GM23338 (cell line): Measurements from ENCODE around the gene MAD1L1. TPM values are rescaled to one million over a fixed set of nuclear protein-coding genes. Genes with fewer than 3 reads are reported as not detected.
A peak's percentile ranks its signal among the peaks of the same experiment; 100 is the strongest.

Experiments used
- ATAC-seq: fragments of 200-7000 bp; cut with Tn5 transposase; 3 replicates; pipeline ENCODE4 v1.9.1; 2020
- DNase-seq: peaks from one replicate; pipeline ENCODE4 v3.0.0-alpha.2; 2015; ENCODE audit warnings: low spot score
- H2AFZ ChIP-seq: fragments of 200-600 bp; sonication (generic); 2 replicates; pipeline ENCODE4 v1.8.0; 2016; ENCODE audit warnings: antibody characterized with exemption, mild to moderate bottlenecking, moderate library complexity
- H3F3A ChIP-seq: fragments of 200-600 bp; sonication (generic); replicated peaks from 2 replicates; pipeline ENCODE4 v1.8.0; 2017; ENCODE audit warnings: antibody characterized with exemption, mixed run types, low read depth
- H3K27ac ChIP-seq: fragments of 200-600 bp; sonication (generic); 2 replicates; pipeline ENCODE4 v1.6.1; 2016; ENCODE audit warnings: low read depth
- H3K27me3 ChIP-seq: fragments of 200-600 bp; sonication (generic); 2 replicates; pipeline ENCODE4 v1.8.0; 2016; ENCODE audit warnings: mild to moderate bottlenecking, mixed run types, moderate library complexity; ENCODE audit not compliant: insufficient read depth
- H3K36me3 ChIP-seq: fragments of 200-600 bp; sonication (generic); 2 replicates; pipeline ENCODE4 v1.8.0; 2016; ENCODE audit warnings: mild to moderate bottlenecking; ENCODE audit not compliant: insufficient read depth
- H3K4me1 ChIP-seq: fragments of 200-600 bp; sonication (generic); 2 replicates; pipeline ENCODE4 v1.8.0; 2016; ENCODE audit warnings: mild to moderate bottlenecking, moderate library complexity; ENCODE audit not compliant: insufficient read depth
- H3K4me2 ChIP-seq: fragments of 200-600 bp; sonication (generic); 2 replicates; pipeline ENCODE4 v1.7.1; 2017; ENCODE audit warnings: mixed run types
- H3K4me3 ChIP-seq: fragments of 200-600 bp; sonication (generic); 2 replicates; pipeline ENCODE4 v1.6.1; 2016; ENCODE audit warnings: mixed run types
- H3K79me2 ChIP-seq: fragments of 200-600 bp; sonication (generic); replicated peaks from 2 replicates; pipeline ENCODE4 v1.8.0; 2017; ENCODE audit warnings: mild to moderate bottlenecking; ENCODE audit not compliant: insufficient read depth
- H3K9me2 ChIP-seq: fragments of 200-600 bp; sonication (generic); 2 replicates; pipeline ENCODE4 v1.8.0; 2017; ENCODE audit not compliant: insufficient read depth
- H4K20me1 ChIP-seq: fragments of 200-600 bp; sonication (generic); replicated peaks from 2 replicates; pipeline ENCODE4 v1.8.0; 2017; ENCODE audit warnings: mild to moderate bottlenecking; ENCODE audit not compliant: insufficient read depth
- H3K27ac Mint-ChIP-seq: 2 replicates; pipeline ENCODE4 v1.8.0; 2020; ENCODE audit warnings: inconsistent platforms, mild to moderate bottlenecking, moderate library complexity, mixed read lengths
- H3K27me3 Mint-ChIP-seq: 3 replicates; pipeline ENCODE4 v1.8.0; 2022; ENCODE audit warnings: low read depth, mild to moderate bottlenecking, moderate library complexity, mixed read lengths, inconsistent platforms; ENCODE audit not compliant: insufficient read depth, poor library complexity
- H3K36me3 Mint-ChIP-seq: 3 replicates; pipeline ENCODE4 v1.8.0; 2021; ENCODE audit warnings: low read depth, mild to moderate bottlenecking, inconsistent platforms, moderate library complexity, mixed read lengths
- H3K4me1 Mint-ChIP-seq: 3 replicates; pipeline ENCODE4 v1.8.0; 2020; ENCODE audit warnings: mild to moderate bottlenecking, inconsistent platforms, mixed read lengths
- H3K4me3 Mint-ChIP-seq: 3 replicates; pipeline ENCODE4 v1.8.0; 2021; ENCODE audit warnings: moderate library complexity, mild to moderate bottlenecking, inconsistent platforms, mixed read lengths
- H3K9me3 Mint-ChIP-seq: 3 replicates; pipeline ENCODE4 v1.8.0; 2020; ENCODE audit warnings: moderate library complexity, mild to moderate bottlenecking, inconsistent platforms, mixed read lengths
- EZH2 ChIP-seq: fragments of 200-600 bp; sonication (generic); IDR thresholded peaks from one replicate; pipeline ENCODE4 v1.8.0; 2017; ENCODE audit warnings: antibody characterized with exemption, mild to moderate bottlenecking, low read depth; ENCODE audit not compliant: unreplicated experiment
- EZH2phosphoT487 ChIP-seq: fragments of 200-600 bp; sonication (generic); IDR thresholded peaks from one replicate; pipeline ENCODE4 v1.8.1; 2018; ENCODE audit warnings: antibody characterized with exemption; ENCODE audit not compliant: unreplicated experiment
- JUNB ChIP-seq: IDR thresholded peaks from one replicate; pipeline ENCODE4 v1.6.1; 2016; ENCODE audit warnings: antibody characterized with exemption; ENCODE audit not compliant: unreplicated experiment
- NANOG ChIP-seq: IDR thresholded peaks from 2 replicates; pipeline ENCODE4 v1.6.1; 2016; ENCODE audit warnings: antibody characterized with exemption, borderline replicate concordance
- POLR2AphosphoS5 ChIP-seq: IDR thresholded peaks from 2 replicates; pipeline ENCODE4 v1.6.1; 2016; ENCODE audit warnings: antibody characterized with exemption, low read depth
- STAT1 ChIP-seq: IDR thresholded peaks from one replicate; pipeline ENCODE4 v1.6.1; 2016; ENCODE audit warnings: antibody characterized with exemption; ENCODE audit not compliant: unreplicated experiment
- ZNF114 ChIP-seq: fragments of 250-450 bp; sonication (Bioruptor Pico); IDR thresholded peaks from 2 replicates; pipeline ENCODE4 v1.5.0; 2020; ENCODE audit warnings: mild to moderate bottlenecking, moderate library complexity
- ZNF331 ChIP-seq: fragments of 250-450 bp; sonication (Bioruptor Pico); IDR thresholded peaks from 2 replicates; pipeline ENCODE4 v1.5.0; 2020; ENCODE audit warnings: low read depth, mild to moderate bottlenecking, moderate library complexity
- polyA plus RNA-seq: library from polyadenylated mRNA; unstranded; fragments of >200 nt; fragmentation: Nextera tagmentation; extraction: Ambion mirVana; gene quantifications from 2 replicates; pipeline ENCODE4 v1.2.1, GENCODE V29; 2016
- total RNA-seq: library from RNA; depleted of rRNA; stranded (reverse); fragments of >200 nt; shearing (Covaris generic); gene quantifications from 2 replicates; pipeline ENCODE4 v1.2.3, GENCODE V29; 2014
- TF ChIP-seq, protein P1 (sequence below): fragments of 250-450 bp; sonication (Bioruptor Pico); IDR thresholded peaks from 2 replicates; pipeline ENCODE4 v1.5.0; 2020; ENCODE audit warnings: mild to moderate bottlenecking, moderate library complexity
- TF ChIP-seq, protein P2 (sequence below): IDR thresholded peaks from 2 replicates; pipeline ENCODE4 v1.6.1; 2016; ENCODE audit warnings: antibody characterized with exemption

MAD1L1 gene
- total and polyA plus RNA-seq, 2 experiments from 2014 or later, result 40.3 to 59.3 TPM

DNA sequence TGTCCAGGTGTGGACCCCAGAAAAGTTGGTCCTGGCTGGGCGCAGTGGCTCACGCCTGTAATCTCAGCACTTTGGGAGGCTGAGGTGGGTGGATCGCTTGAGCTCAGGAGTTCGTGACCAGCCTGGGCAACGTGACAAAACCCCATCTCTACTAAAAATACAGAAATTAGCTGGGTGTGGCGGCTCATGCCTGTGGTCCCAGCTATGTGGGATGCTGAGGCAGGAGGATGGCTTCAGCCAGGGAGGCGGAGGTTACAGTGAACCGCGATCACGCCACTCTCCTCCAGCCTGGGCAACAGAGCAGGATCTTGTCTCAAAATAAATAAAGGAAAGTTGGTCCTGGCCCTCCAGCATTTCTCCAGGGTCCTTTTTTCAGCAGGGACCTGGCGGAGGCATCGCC lies 10.7 kb upstream of the MAD1L1 start:
- H3K27me3 ChIP-seq, result no peaks in the 10 kb centered on the region
- Mint-ChIP-seq H3K36me3 (peaks cover 16% of the 10 kb centered on the region), H3K27me3 (peaks cover 11% of the 10 kb centered on the region), H3K4me1 (peaks cover 9% of the 10 kb centered on the region), H3K27ac (peak overlapping the region; percentile 27; the same call in 1 of the 2 replicates), H3K9me3 (no peaks in the 10 kb centered on the region), H3K4me3 (peak overlapping the region; percentile 90)
- ATAC-seq (no peak), DNase-seq (no peak)
- H3K4me1 ChIP-seq, result peaks cover 16% of the 10 kb centered on the region
- H3K4me2 ChIP-seq, result peak overlapping the region; percentile 89
- no peak overlapping the region for H2AFZ ChIP-seq
- peak overlapping the region; percentile 94 for H3K4me3 ChIP-seq
- TF ChIP-seq, protein P1, sequence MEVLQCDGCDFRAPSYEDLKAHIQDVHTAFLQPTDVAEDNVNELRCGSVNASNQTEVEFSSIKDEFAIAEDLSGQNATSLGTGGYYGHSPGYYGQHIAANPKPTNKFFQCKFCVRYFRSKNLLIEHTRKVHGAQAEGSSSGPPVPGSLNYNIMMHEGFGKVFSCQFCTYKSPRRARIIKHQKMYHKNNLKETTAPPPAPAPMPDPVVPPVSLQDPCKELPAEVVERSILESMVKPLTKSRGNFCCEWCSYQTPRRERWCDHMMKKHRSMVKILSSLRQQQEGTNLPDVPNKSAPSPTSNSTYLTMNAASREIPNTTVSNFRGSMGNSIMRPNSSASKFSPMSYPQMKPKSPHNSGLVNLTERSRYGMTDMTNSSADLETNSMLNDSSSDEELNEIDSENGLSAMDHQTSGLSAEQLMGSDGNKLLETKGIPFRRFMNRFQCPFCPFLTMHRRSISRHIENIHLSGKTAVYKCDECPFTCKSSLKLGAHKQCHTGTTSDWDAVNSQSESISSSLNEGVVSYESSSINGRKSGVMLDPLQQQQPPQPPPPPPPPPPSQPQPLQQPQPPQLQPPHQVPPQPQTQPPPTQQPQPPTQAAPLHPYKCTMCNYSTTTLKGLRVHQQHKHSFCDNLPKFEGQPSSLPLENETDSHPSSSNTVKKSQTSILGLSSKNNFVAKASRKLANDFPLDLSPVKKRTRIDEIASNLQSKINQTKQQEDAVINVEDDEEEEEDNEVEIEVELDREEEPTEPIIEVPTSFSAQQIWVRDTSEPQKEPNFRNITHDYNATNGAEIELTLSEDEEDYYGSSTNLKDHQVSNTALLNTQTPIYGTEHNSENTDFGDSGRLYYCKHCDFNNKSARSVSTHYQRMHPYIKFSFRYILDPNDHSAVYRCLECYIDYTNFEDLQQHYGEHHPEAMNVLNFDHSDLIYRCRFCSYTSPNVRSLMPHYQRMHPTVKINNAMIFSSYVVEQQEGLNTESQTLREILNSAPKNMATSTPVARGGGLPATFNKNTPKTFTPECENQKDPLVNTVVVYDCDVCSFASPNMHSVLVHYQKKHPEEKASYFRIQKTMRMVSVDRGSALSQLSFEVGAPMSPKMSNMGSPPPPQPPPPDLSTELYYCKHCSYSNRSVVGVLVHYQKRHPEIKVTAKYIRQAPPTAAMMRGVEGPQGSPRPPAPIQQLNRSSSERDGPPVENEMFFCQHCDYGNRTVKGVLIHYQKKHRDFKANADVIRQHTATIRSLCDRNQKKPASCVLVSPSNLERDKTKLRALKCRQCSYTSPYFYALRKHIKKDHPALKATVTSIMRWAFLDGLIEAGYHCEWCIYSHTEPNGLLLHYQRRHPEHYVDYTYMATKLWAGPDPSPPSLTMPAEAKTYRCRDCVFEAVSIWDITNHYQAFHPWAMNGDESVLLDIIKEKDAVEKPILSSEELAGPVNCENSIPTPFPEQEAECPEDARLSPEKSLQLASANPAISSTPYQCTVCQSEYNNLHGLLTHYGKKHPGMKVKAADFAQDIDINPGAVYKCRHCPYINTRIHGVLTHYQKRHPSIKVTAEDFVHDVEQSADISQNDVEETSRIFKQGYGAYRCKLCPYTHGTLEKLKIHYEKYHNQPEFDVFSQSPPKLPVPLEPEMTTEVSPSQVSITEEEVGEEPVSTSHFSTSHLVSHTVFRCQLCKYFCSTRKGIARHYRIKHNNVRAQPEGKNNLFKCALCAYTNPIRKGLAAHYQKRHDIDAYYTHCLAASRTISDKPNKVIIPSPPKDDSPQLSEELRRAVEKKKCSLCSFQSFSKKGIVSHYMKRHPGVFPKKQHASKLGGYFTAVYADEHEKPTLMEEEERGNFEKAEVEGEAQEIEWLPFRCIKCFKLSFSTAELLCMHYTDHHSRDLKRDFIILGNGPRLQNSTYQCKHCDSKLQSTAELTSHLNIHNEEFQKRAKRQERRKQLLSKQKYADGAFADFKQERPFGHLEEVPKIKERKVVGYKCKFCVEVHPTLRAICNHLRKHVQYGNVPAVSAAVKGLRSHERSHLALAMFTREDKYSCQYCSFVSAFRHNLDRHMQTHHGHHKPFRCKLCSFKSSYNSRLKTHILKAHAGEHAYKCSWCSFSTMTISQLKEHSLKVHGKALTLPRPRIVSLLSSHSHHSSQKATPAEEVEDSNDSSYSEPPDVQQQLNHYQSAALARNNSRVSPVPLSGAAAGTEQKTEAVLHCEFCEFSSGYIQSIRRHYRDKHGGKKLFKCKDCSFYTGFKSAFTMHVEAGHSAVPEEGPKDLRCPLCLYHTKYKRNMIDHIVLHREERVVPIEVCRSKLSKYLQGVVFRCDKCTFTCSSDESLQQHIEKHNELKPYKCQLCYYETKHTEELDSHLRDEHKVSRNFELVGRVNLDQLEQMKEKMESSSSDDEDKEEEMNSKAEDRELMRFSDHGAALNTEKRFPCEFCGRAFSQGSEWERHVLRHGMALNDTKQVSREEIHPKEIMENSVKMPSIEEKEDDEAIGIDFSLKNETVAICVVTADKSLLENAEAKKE, result no peak
- TF ChIP-seq EZH2phosphoT487 (no peak), ZNF114 (no peak), EZH2 (no peak), POLR2AphosphoS5 (no peak), NANOG (no peak), STAT1 (no peak), ZNF331 (no peak), JUNB (no peak)
- TF ChIP-seq, protein P2, sequence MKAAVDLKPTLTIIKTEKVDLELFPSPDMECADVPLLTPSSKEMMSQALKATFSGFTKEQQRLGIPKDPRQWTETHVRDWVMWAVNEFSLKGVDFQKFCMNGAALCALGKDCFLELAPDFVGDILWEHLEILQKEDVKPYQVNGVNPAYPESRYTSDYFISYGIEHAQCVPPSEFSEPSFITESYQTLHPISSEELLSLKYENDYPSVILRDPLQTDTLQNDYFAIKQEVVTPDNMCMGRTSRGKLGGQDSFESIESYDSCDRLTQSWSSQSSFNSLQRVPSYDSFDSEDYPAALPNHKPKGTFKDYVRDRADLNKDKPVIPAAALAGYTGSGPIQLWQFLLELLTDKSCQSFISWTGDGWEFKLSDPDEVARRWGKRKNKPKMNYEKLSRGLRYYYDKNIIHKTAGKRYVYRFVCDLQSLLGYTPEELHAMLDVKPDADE, result no peak
- H3F3A ChIP-seq, result no peaks in the 10 kb centered on the region
- H3K79me2 ChIP-seq, result peaks cover 32% of the 10 kb centered on the region
- H3K36me3 ChIP-seq, result peaks cover 2% of the 10 kb centered on the region; the same call in 1 of the 2 replicates
- no peak overlapping the region for H3K27ac ChIP-seq
- H3K9me2 ChIP-seq, result no peaks in the 10 kb centered on the region
- no peaks in the 10 kb centered on the region; the same call in 1 of the 2 replicates for H4K20me1 ChIP-seq
